NCI-H526 treated with DMSO at 0.1 percent for 48 hours (cell line): ENCODE results near the gene NAGS.
A peak's percentile ranks its signal among the peaks of the same experiment; 100 is the strongest.
"Not testable (repeated sequence)": the region's sequence is repeated elsewhere in the genome, so short reads cannot be mapped to it uniquely, and the experiment has no call there.

Experiments
- DNase-seq: peaks from one replicate; lab custom pipeline; 2025; lab: John Stamatoyannopoulos, UW

The NAGS gene

GRCh38 chr17:44007346-44008204, 3.2 kb downstream of the NAGS start:
- DNase-seq: no peak

GRCh38 chr17:44008205-44008909, 3.9 kb downstream of the NAGS start:
- DNase-seq: no peak

DNA sequence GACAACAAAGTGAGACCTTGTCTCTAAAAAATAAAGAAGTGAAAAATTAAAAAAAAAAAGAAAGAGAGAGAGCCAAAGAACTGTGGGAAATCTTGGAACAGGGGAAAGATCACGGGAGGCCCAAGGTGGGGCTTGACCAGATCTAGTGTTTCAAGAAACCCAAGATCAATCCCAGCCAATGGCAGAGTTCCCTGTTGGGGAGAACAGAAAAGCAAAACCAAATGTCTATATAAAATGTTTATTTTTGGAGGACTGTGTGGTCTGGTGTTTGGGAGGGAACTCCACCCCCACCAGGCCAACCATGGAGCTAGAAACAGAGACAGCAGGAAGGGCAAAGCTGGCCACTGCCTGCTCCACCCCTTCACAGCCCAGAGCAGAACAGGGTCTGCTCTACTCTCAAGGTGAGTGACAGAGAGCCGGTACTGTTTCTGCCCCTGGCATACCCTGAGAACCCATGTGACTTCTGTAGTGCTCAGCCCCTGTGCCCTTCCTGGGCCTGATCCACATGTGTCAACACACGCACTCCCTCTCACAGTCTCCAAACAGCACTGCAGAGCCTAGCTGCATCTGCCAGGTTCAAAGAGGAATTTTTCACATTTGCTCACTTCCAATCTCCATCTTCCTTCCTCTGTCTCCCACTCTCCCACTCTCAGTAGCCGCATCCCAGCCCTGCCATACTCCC, 6.7 kb downstream of the NAGS start:
- no peak for DNase-seq

- no peak for DNase-seq
Observed at GRCh38 chr17:44011876-44012275, 7.5 kb downstream of the NAGS start.

GRCh38 chr17:44012391-44012790, 8.0 kb downstream of the NAGS start:
- DNase-seq: no peak

GRCh38 chr17:44012874-44013273, 8.5 kb downstream of the NAGS start:
- no peak for DNase-seq

DNA sequence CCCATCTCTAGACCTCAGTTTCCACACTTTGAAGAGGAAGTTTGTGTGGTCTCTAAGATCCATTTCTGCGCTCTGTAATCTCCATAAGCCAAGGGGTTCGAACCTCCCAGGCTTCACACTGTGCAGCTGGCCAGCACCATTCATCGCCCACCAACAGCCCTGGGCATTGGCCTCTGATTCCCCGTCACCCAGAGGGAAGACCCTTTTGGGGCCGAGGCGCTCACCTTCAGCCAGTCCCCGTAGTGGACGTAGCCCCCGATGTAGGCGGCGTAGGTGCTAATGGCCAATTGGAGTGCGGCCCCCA, 9.7 kb downstream of the NAGS start:
- DNase-seq: no peak

- DNase-seq: peak; percentile 90
Observed at GRCh38 chr17:44014437-44015172, 10.2 kb downstream of the NAGS start, which contains the start of gene TMEM101. Gene TMEM101 (minus strand): TSS chr17:44014963. CDS start chr17:44014952, 11 bp downstream.

GRCh38 chr17:44021227-44021626, 16.8 kb downstream of the NAGS start:
- DNase-seq: not testable (repeated sequence)

DNA sequence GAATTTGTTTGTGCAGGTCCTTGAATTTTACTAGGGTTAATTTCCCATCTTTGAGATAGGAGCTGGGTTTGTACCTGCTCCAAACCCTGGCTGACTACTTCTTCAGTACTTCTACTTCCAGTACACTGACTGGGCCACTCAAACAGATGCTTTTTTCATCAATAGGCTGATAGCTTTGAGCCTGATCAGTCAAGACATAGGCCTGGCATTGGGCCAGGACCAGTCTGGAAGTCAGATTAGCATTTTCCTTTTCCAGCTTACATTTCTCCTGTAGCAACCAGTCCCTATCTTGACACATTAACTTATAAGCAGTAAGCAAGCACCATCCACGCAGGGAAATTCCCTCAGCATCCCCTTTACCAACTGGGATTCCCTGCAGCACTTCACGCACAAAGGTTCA, 17.8 kb downstream of the NAGS start:
- no peak for DNase-seq

- DNase-seq: no peak
Observed at GRCh38 chr17:44023545-44024270, 19.3 kb downstream of the NAGS start.

DNA sequence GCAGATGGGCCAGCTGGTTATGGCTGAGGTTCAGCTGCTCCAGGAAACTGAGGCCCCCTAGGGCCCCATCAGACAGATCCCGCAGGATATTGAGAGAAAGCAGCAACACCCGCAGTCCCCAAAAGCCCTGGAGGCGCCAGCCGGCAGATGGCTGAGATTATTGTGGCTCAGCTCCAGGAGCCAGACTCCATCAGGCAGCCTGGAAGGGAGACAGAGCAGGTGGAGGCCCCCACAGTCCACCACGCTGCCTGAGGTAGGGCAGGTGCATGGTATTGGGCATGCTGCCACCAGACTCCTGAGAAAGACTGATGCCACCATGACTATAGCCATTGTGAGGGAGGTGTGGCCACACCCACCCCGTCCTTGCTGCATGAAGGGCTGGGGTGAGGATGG, 19.8 kb downstream of the NAGS start:
- no peak for DNase-seq

DNA sequence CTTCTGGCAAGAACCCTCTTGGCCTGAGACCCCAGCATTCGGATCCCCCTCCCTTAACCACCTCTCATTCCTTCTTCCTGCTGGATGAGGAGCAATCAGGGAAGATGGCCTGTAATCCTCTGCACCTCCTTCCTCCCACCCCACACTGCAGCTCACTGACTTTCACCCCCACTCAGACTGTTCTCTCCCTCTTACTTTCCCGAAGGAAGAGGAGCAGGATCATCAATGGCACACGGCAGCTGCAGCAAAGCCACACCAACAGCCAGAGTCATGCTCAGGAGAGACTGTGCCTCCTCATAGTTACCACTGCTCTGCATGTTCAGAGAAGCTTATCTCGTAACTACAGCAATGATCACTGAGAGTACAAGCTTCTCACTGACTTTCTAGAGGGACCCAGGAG, 20.4 kb downstream of the NAGS start:
- no peak for DNase-seq

DNA sequence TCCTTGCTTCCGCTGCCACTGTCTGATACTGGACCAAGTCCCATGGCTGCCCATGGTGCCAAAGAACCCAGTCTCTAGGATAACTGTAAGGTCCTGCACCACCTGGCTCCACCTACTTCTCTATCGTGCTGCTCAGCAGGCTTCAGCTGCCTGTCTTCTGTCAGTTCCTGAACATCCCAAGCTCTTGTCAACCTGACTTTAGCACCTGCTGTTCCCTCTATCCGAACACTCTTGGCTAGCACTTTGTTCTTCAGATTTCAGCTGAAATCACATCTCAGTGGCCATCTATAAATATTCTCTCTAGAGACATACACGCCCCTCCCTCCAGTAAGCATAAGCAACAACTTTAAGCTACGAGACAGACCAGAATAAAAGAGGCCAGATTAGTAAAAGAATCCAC, 25.3 kb downstream of the NAGS start:
- DNase-seq: no peak

- no peak for DNase-seq
Observed at GRCh38 chr17:44030482-44030881, 26.1 kb downstream of the NAGS start.

DNA sequence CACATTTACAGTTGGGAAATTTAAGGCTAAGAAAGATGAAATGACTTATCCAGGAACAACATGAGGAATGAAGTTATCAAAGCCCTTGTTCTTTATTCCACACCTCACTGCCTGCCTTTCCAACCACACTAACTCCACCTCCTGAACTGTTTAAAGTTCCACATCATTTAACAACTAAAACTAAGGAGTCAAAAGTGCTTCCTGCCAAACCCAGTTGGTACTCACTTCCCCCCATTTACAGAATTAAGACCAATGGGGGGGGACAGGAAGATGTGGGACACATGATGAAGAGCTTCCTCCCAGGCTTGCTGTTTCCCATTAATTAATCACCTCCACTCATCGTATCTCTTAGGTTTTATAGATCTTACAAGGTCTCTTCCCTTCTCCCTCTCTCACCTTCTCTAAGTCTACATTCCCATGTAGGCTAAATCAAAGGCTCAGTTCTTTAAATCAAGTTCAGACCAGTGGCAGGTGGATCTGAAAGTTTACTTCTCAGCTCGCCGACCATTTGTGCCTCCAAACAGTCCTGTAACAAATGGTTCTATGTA, 29.5 kb downstream of the NAGS start:
- no peak for DNase-seq

- DNase-seq: not testable (repeated sequence)
Observed at GRCh38 chr17:44034688-44035087, 30.3 kb downstream of the NAGS start.

- DNase-seq: no peak
Observed at GRCh38 chr17:44037471-44037870, 33.0 kb downstream of the NAGS start.

DNA sequence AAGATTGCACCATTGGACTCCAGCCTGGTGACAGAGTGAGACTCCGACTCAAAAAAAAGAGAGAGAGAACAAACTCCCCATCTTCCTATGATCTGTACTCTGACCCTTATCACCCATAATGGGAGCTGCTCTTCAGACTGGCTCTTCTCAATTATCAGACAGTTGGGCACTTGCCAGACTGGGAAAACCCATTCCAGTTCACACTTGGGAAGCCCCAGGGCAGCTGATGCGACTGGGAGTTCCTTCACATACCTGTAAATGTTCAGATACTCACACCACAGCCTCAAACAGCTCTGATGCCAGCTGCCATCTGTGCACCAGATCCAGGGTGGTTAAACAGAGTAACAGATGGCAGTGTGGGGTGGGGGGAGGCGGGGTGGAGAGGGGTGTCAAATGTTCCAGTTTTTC, 34.2 kb downstream of the NAGS start:
- DNase-seq: no peak

DNA sequence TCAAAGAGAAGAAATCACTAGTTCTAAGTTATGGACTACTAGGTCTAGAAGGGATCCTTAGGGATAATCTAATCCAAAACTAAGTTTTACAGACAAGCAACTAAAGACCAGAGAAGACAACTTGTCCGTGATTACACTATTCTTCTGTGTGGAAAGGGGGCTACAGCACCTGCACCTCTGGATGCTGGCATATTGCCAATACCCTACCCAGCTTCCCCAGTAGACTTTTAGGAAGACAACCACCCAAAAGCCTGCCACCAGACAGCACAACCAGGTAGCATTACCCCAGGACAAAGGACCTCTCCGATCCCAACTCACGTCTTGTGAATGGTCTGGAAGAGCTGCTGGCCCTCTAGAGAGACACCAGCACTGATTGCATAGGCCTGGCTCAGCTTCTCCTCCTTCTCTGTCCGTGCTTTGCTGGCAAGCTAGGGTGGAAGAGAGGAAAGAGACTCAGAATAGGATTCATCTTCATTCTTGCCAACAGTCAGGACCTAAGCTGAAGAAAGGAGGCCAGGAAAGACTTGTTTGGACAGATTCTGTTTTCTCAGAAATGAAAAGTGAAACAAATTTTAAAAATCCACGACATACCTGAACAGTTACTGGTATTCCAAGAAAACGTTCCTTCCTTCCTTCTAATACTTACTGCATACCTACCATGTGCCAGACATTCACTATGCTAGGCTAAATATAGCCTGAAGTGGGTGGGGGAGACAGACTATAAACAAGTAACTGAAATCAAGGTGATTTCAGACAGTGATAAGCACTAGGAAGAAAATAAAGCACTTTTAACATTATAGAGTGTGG, 35.6 kb downstream of the NAGS start:
- no peak for DNase-seq
